NCI-H526 treated with DMSO at 0.1 percent for 48 hours (cell line): ENCODE measurements around the gene CALY.

ENCODE experiments used
- DNase-seq: peaks from one replicate; lab custom pipeline; 2025; lab: John Stamatoyannopoulos, UW

CALY gene

DNA sequence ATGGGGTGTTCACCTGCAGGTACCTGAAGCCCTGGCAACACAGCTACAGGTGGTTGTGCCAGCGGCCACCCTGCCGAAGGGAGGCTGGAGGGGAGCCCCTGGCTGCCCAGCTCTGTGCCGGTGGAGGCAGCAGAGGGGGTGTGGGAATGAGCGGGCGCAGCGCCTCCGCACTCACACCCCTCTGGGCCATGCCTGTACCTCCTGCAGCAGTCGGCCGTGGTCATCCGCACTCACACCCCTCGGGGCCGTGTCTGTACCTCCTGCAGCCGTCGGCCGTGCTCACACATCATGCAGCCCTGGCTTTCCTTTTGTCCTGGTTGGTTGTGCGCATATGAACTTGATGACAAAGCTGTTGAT lies 26.3 kb downstream of the CALY start:
- DNase-seq, result no peak

DNA sequence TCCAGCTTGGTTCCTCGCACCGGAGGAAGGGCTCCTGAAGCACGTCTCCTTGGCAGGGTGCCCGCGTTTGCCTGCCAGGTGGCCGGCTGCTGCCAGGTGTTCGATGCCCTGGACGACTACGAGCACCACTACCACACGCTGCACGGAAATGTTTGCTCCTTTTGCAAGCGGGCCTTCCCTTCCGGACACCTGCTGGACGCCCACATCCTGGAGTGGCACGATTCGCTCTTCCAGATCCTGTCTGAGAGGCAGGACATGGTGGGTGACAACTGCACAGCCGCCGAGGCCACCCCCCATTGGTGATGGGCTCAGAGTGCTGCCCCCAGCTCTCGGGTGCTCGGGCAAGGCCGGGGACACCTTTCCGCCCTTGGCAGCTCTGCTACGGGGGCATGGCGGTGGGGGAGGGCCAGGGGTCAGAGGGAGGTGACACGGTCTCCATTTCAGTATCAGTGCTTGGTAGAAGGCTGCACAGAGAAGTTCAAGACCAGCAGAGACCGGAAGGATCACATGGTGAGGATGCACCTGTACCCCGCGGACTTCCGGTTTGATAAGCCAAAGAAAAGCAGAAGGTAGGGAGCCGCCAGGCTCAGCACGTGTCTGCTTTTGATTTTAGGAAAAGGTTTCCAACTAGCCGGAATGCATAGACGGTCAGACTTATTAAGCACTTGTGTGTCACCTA lies 26.8 kb downstream of the CALY start:
- DNase-seq, result no peak

DNA sequence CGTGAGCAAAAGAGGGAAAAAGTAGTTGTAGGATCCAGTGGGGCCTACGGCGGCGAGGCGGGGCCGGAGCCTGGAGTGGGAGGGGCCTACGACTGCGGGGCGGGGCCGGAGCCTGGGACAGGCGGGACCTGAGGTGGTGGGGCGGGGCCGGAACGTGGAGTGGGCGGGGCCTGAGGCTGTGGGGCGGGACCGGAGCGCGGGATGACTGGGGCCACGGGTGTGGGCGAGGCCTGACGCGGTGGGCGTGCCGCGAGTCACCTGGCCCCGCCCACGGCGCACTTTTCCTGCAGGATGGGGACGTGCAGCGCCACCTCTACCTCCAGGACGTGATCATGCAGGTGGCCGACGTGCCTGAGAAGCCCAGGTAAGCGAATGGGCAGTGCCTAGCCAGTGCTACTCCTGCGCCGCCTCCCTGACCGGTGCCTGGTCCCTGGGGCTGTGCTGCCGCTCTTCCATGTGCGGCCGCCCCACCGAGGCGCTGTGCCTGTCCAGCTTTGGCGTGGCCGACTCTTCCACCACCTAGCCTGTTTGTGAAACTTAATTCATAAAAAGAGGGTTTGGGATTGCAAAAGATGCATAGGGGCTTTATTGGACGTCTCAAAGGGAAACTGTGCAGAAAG lies 27.5 kb downstream of the CALY start:
- peak; percentile 83 for DNase-seq

DNA sequence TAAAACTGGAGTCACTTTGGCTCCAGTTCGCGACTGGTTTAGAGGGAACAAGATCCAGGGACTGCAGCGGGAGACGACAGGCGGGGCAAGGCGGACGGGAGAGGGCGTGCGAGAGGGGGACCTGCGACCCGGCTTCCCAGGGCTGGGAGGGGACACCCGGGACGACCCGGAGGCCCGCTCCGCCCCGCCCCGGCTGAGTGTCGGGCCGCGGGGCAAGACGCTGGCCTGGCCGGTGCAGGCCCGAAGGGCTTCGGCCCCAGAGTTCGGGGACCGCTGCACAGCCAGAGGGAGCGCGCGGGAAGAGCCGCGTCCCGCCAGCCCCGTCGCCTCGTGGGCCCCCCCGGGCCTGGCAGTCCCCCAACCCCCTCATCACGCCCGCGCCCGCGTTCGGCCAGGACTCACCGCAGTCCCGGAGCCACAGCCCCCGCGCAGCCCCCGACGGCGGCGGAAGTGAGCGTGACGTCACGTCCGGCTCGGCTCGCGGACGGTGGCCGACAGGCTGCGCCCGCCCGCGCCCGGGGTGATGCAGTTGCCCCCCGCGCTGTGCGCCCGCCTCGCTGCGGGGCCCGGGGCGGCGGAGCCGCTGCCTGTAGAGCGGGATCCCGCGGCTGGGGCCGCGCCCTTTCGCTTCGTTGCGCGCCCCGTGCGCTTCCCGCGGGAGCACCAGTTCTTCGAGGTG lies 28.1 kb downstream of the CALY start, which contains the start of the genes TUBGCP2 and ZNF511:
Gene TUBGCP2 (minus strand): TSS at position 452 of the 679 bp plus-strand sequence. CDS start 5,931 bp downstream, outside the sequence.
Gene ZNF511 (plus strand): TSS at position 494 of the 679 bp plus-strand sequence. CDS start 30 bp downstream, at position 524.
- DNase-seq, result no peak

DNA sequence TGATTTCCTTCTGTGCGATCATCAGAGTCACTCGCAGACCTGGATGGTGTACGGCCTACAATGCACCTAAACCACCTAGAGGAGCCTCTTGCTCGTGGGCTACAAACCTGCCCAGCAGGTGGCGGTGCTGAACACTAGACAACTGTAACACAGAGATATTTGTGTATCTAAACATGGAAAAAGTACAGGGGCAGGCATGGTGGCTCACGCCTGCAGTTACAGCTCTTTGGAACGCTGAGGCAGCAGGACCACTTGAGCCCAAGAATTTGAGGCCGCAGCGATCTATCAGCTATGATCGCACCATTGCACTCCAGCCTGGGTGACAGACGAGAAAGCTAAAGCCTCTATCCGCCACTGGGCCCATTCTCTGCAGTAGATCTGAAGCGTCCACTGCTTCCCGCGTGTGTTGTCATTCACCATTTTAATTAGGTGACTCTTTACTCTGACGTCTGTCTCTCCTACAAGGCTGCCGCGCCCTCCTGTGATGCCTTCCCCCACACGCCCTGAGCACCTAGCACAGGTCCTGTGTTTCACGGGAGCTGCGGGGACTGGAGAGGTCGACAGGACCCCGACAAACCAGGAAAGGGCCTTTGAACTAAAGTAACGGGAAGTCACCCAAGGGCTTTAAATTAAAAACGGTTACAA lies 28.8 kb downstream of the CALY start:
- DNase-seq, result peak; percentile 60

DNA sequence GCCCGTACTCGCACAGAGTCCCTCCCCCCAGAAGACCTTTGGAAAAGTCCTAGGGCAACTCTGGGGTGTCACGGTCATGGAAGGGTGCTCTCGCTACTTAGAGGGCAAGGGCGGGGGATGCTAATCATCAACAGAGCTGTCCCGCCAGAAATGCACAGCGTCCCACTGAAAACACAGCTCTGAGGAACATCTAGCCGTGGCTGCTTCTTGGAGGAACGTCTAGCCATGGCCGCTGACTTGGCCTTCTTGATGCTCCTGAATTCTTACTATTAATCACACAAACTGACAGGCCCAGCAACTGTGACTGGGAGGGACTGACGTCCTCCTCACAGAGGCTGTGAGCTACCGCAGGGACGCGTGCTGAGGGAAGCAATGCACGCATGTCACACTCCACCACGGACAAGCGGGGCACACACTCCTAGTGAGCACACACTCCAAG lies 29.7 kb downstream of the CALY start:
- DNase-seq, result no peak

DNA sequence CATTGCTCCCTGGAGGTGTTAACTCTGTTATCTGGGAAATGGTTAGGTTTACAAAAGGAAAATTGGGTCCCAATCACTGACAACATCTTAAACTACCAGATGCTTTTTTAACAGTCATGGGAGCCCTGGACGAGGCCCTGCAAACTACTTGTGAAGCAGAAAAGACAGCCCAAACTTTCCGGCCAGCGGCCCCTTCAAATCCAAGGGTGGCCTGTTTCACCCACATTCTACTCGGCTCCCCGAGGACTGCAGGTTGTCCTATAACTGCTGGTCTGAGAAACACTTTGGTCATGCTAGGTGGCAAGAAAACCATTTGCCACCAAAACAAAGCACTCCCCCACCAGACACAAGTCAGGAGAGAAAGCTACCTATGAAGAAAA lies 30.6 kb downstream of the CALY start:
- no peak for DNase-seq

DNA sequence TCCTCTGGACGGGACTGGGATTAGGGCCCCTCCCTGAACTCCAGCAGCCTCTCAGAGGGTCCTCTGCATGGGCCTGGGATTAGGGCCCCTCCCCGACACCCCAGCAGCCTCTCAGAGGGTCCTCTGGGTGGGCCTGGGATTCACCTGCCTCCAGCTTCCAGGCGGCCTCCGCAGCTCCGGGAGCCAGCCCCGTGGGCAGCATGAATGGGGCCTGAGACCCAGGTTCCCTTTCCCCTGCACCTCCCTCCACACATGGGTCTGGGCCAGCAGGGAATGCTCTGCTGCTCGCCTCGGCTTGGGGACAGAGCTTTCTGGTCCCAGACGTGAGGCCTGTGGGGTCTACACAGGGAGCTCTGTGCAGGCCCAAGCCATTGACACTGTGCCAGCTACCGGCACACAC lies 33.5 kb downstream of the CALY start:
- DNase-seq, result no peak

DNA sequence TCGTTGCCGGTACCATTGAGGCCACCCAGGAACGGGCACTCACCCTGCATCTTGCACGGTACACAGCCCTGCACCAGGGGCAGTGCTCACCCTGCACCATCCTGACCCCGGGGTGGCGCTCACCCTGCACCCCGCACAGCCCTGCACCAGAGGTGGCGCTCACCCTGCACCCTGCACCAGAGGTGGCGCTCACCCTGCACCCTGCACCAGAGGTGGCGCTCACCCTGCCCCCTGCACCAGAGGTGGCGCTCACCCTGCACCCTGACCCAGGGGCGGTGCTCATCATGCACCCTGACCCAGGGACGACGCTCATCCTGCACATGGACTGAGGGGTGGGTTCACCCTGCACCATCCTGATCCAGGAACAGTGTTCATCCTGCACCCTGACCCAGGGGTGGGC lies 34.5 kb downstream of the CALY start:
- no peak for DNase-seq

DNA sequence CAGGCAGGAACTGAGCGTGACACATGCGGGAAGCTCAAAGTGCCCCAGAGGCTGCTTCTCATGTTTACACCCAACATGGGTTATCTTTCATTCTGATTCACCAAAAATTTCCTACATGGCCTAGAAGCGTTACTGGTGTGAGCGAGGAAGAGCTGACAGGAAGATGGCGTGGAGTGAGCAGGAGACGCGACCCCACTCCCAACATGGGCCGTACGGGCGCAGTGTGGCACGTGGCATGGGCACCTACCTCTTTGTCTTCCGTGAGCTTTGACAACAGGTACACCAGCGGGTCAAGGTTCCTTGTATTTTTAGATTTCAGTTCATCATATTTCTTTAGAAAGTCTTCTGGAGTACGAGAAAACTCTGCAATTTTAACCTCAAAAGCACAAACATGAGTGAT lies 37.0 kb downstream of the CALY start:
- no peak for DNase-seq

DNA sequence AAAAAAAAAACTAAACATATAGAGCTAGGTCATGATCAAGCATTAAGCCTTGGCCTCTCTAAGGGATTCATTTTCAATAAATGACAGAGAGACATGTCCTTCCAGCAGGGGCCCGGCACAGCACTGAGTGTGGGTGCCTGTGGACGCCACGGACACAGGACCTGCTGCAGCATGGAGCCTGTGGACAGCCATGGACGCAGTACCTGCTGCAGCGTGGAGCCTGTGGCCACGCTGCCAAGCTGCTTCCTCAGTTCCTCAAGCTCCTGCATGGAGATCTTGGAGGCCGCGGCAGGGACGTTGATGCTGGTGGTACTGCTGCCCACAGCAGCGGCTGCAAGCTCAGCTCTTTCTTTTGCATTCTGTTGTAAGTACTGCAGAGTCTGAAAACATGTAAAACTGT lies 37.5 kb downstream of the CALY start:
- no peak for DNase-seq

DNA sequence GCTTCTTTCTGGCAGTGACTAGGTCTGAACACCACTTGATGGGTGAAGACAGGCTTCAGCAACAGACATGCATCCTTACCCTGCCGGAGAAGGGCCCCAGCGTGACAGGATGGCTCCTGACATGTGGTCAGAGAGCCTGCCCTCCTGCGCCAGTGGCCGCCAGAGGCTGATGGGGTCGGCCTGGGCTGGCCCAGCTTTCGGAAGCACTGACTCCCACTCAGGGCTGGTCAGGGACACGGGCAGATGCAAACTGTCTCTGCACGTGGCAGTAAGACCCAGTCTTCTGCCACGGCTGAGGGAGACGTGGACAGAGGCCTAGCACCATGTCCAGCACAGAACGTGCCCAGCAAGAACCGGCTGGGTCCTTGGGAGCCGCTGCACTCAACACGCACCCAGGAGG lies 38.2 kb downstream of the CALY start:
- no peak for DNase-seq

DNA sequence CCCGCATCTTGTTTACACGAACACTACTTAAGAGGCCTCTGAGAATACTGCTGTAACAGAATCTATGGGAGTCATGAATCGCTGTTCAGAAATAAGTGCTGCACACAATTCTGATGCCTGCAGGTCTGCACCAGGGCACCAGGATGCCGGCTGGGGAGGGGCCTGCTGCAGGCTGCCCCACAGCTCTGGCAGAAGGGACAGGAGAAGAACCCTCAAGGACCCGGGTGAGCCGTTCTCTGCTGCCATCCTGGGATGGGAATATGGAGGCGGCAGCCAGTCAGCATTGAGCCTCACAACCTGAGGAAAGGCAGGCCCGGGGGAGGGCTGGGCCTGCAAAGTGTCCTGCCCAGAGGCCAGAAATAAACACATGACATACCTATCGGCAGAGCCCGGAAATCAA lies 39.2 kb downstream of the CALY start:
- no peak for DNase-seq

DNA sequence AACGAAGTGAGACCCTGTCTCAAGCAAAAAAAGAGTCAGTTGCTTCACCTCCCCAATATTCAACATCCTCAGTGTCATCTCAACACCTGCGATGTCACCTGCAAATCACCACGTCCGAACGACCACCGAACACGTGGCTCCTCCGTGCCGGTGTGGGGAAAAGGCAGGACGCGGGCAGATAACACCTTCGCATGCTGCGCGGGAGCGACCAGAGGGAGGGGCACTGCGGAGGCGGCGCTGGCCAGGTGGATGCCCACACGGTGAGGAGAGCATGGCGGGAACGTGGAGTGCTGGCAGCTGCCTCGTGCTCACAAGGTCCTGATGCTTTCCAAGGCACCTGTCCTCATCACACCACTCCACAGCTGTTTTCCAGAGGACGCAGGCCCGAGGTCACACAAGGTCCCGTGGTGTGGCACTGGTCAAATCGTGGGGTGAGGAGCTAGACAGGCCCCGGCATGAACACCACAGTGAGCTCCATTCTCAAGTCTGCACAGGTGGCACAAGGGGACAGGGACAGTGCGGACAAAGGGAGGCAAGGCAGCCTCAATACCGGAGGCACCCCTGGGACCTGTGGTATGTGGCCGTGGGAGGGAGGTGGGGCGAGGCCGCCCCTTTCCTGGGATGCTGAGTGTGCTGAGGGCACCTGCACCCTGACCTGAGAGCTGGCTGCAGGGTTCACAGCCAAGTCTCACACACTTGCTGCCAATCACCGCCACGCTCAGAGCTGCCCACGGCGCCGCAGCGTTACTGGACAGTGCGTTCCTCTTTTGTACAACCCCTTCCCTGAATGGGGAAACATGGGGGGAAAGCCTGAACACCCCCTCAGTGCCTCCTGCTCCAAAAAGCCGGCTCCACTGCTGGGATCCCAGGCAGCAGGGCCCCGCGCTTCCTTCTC lies 41.0 kb downstream of the CALY start:
- DNase-seq, result no peak

DNA sequence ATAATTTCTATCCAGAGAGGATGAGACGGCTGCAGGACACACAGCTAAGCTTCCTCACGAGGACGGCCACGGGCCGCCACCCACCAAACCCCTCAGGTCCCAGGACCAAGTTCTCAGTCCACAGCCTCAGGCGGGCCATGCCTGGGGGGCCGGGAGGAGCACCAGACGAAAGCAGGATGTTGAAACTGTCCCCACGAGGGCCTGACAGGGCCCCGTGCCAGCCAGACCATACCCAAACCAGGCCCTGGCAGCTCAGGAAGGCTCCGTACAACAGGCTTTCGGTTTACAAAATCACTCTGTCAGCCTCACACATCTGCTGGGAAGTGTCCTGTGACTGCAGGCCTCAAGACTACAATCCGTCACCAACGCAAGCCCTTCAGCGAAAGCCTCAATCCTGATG lies 42.5 kb downstream of the CALY start:
- DNase-seq, result no peak

DNA sequence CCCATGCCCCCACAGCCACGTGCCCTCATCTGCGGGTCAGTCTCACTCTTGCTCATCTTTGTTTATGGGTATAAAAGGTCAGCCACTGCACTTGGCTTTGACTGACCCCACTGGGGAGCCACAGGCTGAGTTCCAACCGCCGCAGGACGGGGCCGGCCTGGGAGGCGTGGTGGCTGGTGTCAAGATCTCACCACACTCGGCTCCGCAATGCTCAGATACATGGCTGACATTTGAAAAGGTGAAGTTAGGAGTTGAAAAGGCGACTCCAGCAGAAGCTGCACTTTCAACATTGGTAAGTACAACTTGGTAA lies 42.9 kb downstream of the CALY start:
- DNase-seq, result no peak

DNA sequence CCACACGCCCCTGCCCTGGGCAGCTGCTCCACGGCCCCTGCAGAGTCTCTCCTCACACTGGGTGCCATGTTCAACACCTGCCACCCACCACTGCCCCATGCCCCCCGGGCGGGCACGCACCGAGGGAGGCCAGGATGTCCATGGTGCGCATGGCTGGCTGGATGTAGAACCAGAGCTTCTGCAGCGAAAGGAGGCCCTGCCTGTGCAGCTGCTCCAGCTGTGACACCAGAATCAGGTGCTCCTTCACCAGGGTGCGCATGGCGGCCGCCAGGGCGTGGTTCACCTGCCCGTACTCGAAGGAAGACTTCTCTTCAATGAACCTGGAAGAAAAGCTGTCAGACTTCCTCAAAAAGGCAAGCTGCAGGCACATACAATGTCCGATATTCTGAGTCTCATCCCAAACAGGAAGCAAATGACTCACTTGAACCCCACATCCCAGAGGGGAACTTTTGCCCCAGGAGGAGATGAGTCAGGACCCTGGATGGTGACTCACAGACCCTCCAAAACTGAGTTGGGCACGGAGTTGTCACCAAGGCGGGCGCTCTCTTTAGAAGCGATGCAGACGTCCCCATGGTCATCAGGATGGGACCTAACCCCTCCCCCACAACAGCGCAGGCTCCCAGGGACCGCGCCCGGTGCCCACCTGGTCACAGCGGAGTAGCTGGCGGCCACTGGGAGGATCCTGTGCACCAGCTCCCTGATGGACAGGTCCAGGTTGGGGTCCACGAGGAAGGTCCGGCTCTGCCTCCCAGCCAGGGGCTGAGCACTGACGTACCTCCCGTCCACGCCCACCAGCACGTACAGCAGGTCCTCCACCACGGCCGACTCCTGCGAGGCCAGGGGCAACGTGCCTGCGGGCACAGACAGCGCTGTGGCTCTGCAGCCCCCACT lies 43.5 kb downstream of the CALY start:
- DNase-seq, result no peak

DNA sequence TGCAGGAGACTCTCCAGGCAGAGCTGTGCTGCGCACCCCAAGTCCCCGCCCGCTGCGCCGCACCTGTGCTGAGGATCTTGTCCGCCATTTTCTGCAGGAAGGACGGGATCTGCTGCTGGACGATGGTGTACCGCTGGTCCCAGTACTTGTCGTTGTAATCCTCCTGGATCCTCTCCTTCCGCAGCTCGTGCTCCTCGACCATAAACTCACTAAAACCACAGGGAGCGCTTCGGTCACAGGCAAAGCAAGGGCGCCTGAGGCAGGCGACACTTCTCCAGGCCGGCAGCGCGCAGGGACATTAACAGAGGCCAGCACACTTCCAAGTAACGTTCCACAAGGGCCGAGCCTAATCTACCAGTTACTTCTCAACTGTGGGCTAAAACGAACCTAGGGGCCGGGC lies 46.9 kb downstream of the CALY start:
- DNase-seq, result no peak

DNA sequence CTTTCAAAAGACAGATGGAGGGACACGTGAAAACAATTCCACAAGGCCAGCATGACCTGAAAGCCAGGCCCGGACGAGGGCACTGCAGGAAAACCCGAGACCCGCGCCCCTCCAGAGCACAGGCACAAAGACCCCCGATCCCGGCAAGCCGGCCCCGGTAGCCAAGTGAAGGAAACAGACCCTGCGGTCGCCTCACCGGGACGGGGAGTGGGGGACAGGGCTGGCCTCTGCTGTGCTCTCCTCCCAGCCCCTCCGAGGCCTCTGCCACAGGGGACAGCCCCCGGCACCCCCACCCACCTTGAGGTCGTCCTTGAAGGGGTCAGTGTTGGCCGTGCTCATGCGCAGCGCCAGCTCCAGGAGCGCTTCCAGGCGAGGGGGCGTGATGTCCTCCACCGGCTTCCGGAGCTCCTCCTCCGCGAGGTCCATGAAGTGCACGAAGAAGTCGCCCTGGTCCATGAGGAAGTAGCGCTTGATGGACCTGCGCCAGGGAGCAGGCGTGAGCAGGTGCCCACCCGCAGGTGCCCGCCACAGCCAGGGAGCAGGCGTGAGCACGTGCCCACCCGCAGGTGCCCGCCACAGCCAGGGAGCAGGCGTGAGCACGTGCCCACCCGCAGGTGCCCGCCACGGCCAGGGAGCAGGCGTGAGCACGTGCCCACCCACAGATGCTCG lies 48.7 kb downstream of the CALY start:
- no peak for DNase-seq

DNA sequence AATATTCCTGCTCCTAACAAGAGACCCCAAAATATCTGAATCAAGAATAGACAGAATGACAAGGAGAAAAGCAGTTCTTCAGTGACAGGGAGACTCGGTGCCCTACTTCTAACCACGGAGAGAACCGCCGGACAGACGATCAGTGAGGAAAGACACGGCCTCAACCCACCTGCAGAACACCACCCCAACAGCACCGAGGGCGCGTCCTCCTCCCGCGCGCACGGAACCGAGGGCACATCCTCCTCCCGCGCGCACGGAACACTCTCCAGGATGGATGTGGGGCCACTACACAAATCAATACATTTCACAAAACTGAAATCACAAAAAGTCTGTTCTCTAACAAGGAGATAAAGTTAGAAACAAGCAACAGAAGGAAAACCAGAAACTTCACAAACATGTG lies 50.3 kb downstream of the CALY start:
- no peak for DNase-seq
